Endodermal cell (in vitro differentiated cells): ENCODE results near the gene EXPH5. TPM values are rescaled to one million over a fixed set of nuclear protein-coding genes. Genes with fewer than 3 reads are reported as not detected.

ENCODE experiments used
- DNase-seq: peaks from one replicate; pipeline ENCODE4 v3.0.0-alpha.2; 2017
- H3K27ac ChIP-seq: 2 replicates; pipeline ENCODE4 v1.5.1; 2013; ENCODE audit warnings: mild to moderate bottlenecking, low read depth, low read length, moderate library complexity
- H3K27me3 ChIP-seq: 2 replicates; pipeline ENCODE4 v1.6.1; 2013; ENCODE audit warnings: mild to moderate bottlenecking, low read length, moderate library complexity; ENCODE audit not compliant: insufficient read depth, control insufficient read depth, poor library complexity, severe bottlenecking
- H3K36me3 ChIP-seq: 2 replicates; pipeline ENCODE4 v1.7.0; 2013; ENCODE audit warnings: mild to moderate bottlenecking, low read length, moderate library complexity; ENCODE audit not compliant: control insufficient read depth, insufficient read depth
- H3K4me1 ChIP-seq: one replicate; pipeline ENCODE4 v1.7.0; 2013; ENCODE audit warnings: low read length; ENCODE audit not compliant: control insufficient read depth, insufficient read depth
- H3K4me3 ChIP-seq: 2 replicates; pipeline ENCODE4 v1.5.1; 2013; ENCODE audit warnings: mild to moderate bottlenecking, low read length, moderate library complexity
- H3K9ac ChIP-seq: 2 replicates; pipeline ENCODE4 v1.6.1; 2013; ENCODE audit warnings: mild to moderate bottlenecking, low read length, moderate library complexity; ENCODE audit not compliant: poor library complexity, severe bottlenecking; ENCODE audit errors: extremely low read depth
- H3K9me3 ChIP-seq: 2 replicates; pipeline ENCODE4 v1.6.1; 2013; ENCODE audit warnings: mild to moderate bottlenecking, low read length, moderate library complexity; ENCODE audit not compliant: control insufficient read depth
- H3K27ac Mint-ChIP-seq: 2 replicates; pipeline ENCODE4 v1.8.0; 2020; ENCODE audit warnings: mixed read lengths
- H3K27me3 Mint-ChIP-seq: 2 replicates; pipeline ENCODE4 v1.8.0; 2021; ENCODE audit warnings: mild to moderate bottlenecking, mixed read lengths; ENCODE audit not compliant: insufficient read depth
- H3K36me3 Mint-ChIP-seq: 2 replicates; pipeline ENCODE4 v1.8.0; 2020; ENCODE audit warnings: low read depth, mixed read lengths
- H3K4me1 Mint-ChIP-seq: 2 replicates; pipeline ENCODE4 v1.8.0; 2020; ENCODE audit warnings: mixed read lengths
- H3K4me3 Mint-ChIP-seq: 2 replicates; pipeline ENCODE4 v1.8.0; 2020; ENCODE audit warnings: mild to moderate bottlenecking, moderate library complexity, mixed read lengths
- H3K9me3 Mint-ChIP-seq: 2 replicates; pipeline ENCODE4 v1.8.0; 2020; ENCODE audit warnings: mild to moderate bottlenecking, mixed read lengths
- WGBS, 2 experiments: methylation state at CpG; one replicate each; pipeline versions ENCODE4 v1.1.5 to v1.1.7; 2013; ENCODE audit warnings: missing lambda C conversion rate in 2 of 2, mixed read lengths in 1 of 2; ENCODE audit not compliant: insufficient coverage in 1 of 2, insufficient read length in 1 of 2; 5-methylcytosine and 5-hydroxymethylcytosine counted together
- total RNA-seq, 2 donors: library from RNA; stranded (reverse); fragmentation: NEBNext Ultra II Directional in 1 of 2; extraction: Animal tissue kit (Norgen Biotek cat#: 25700) in 1 of 2; gene quantifications; 2 replicates in 1 of 2; 3 replicates in 1 of 2; pipeline ENCODE4 v1.2.1, GENCODE V29; 2021
- TF ChIP-seq, protein P1 (sequence below): fragments of 200-600 bp; sonication (generic); conservative IDR thresholded peaks from 2 replicates; pipeline ENCODE4 v1.5.0; 2021; ENCODE audit warnings: antibody characterized with exemption, mild to moderate bottlenecking

EXPH5 gene
- total RNA-seq, 2 donors from 2014 or later: 4.8 to 6.4 TPM

DNA sequence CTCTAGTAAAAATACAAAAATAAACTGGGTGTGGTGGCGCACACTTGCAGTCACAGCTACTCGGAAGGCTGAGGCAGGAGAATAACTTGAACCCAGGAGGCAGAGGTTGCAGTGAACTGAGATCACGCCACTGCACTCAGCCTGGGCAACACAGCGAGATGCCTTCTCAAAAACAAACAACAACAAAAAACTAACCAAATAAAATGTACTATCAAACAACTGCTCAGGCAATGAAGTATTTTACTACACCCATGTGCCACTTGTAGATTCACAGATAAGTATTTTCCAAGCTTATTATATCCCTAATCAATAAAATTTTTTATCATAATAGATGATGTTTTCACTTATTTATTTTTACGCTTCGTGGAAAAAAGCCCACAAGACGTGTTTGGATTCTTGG is 127.2 kb downstream of the EXPH5 start:
- peak overlapping the region; percentile 85 for H3K4me3 Mint-ChIP-seq
- H3K36me3 Mint-ChIP-seq: peaks cover 3% of the 10 kb centered on the region
- no peaks in the 10 kb centered on the region for H3K27me3 ChIP-seq
- no peaks in the 10 kb centered on the region for H3K27me3 Mint-ChIP-seq
- H3K4me1 ChIP-seq: peaks cover 4% of the 10 kb centered on the region
- no peak overlapping the region for H3K27ac Mint-ChIP-seq
- peak overlapping the region; percentile 96 for H3K9ac ChIP-seq
- WGBS, 2 experiments: 89 to 90% methylated on average over 6 to 7 of the region's 7 CpGs
- peaks cover 3% of the 10 kb centered on the region for H3K4me1 Mint-ChIP-seq
- peaks cover 5% of the 10 kb centered on the region for H3K9me3 ChIP-seq
- H3K4me3 ChIP-seq: peak overlapping the region; percentile 91
- no peaks in the 10 kb centered on the region for H3K9me3 Mint-ChIP-seq
- H3K27ac ChIP-seq: no peak overlapping the region
- no peaks in the 10 kb centered on the region for H3K36me3 ChIP-seq
- TF ChIP-seq, protein P1, sequence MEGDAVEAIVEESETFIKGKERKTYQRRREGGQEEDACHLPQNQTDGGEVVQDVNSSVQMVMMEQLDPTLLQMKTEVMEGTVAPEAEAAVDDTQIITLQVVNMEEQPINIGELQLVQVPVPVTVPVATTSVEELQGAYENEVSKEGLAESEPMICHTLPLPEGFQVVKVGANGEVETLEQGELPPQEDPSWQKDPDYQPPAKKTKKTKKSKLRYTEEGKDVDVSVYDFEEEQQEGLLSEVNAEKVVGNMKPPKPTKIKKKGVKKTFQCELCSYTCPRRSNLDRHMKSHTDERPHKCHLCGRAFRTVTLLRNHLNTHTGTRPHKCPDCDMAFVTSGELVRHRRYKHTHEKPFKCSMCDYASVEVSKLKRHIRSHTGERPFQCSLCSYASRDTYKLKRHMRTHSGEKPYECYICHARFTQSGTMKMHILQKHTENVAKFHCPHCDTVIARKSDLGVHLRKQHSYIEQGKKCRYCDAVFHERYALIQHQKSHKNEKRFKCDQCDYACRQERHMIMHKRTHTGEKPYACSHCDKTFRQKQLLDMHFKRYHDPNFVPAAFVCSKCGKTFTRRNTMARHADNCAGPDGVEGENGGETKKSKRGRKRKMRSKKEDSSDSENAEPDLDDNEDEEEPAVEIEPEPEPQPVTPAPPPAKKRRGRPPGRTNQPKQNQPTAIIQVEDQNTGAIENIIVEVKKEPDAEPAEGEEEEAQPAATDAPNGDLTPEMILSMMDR: no peak
- DNase-seq: no peak

Other genes starting within 250 kb of the EXPH5 start
- gene C11orf65, start 126.2 kb downstream of the EXPH5 start, total RNA-seq: 1 to 10 TPM; 1.3 to 2.8 TPM
- gene POGLUT3, start 95.4 kb downstream of the EXPH5 start, total RNA-seq: 10 to 100 TPM; 22.0 to 28.7 TPM
- 10 to 100 TPM; 31.1 to 32.7 TPM for gene DDX10, start 71.3 kb upstream of the EXPH5 start, total RNA-seq